H9 (cell line): ENCODE data around the gene UBLCP1. TPM values are rescaled to one million over a fixed set of nuclear protein-coding genes. Genes with fewer than 3 reads are reported as not detected.

Experiments
- DNase-seq: peaks from one replicate; pipeline ENCODE4 v3.0.0-alpha.2; 2017
- H2AFZ ChIP-seq: one replicate; pipeline ENCODE4 v1.6.1; 2013; ENCODE audit warnings: mild to moderate bottlenecking, low read length, control low read depth, moderate library complexity
- H2AK5ac ChIP-seq: 2 replicates; pipeline ENCODE4 v1.6.1; 2013; ENCODE audit warnings: low read length, control low read depth, mixed read lengths; ENCODE audit not compliant: insufficient read length
- H2BK120ac ChIP-seq: one replicate; pipeline ENCODE4 v1.6.1; 2013; ENCODE audit warnings: low read depth, mild to moderate bottlenecking, low read length, control low read depth, inconsistent platforms; ENCODE audit not compliant: poor library complexity, severe bottlenecking
- H2BK12ac ChIP-seq: 2 replicates; pipeline ENCODE4 v1.6.1; 2013; ENCODE audit warnings: low read length, control low read depth, mixed read lengths, low read depth; ENCODE audit not compliant: insufficient read length
- H2BK15ac ChIP-seq: 2 replicates; pipeline ENCODE4 v1.6.1; 2013; ENCODE audit warnings: low read depth, low read length, control low read depth
- H2BK20ac ChIP-seq: one replicate; pipeline ENCODE4 v1.6.1; 2013; ENCODE audit warnings: low read depth, mild to moderate bottlenecking, low read length, control low read depth, inconsistent platforms; ENCODE audit not compliant: poor library complexity, severe bottlenecking
- H2BK5ac ChIP-seq: 2 replicates; pipeline ENCODE4 v1.6.1; 2013; ENCODE audit warnings: low read length, control low read depth, mixed read lengths; ENCODE audit not compliant: insufficient read length
- H3K14ac ChIP-seq: 2 replicates; pipeline ENCODE4 v1.6.1; 2013; ENCODE audit warnings: low read length, control low read depth; ENCODE audit not compliant: insufficient read depth
- H3K18ac ChIP-seq: 2 replicates; pipeline ENCODE4 v1.6.1; 2013; ENCODE audit warnings: low read depth, mild to moderate bottlenecking, mixed read lengths, low read length, control low read depth; ENCODE audit not compliant: insufficient read length
- H3K23ac ChIP-seq: 2 replicates; pipeline ENCODE4 v1.6.1; 2013; ENCODE audit warnings: low read length, control low read depth, mixed read lengths, low read depth; ENCODE audit not compliant: insufficient read length
- H3K23me2 ChIP-seq: 2 replicates; pipeline ENCODE4 v1.6.1; 2013; ENCODE audit warnings: low read depth, mild to moderate bottlenecking, mixed read lengths, low read length, control low read depth; ENCODE audit not compliant: insufficient read length, poor library complexity, severe bottlenecking
- H3K27ac ChIP-seq: 2 replicates; pipeline ENCODE4 v1.5.1; 2013; ENCODE audit warnings: low read length, control low read depth, mixed read lengths, low read depth; ENCODE audit not compliant: insufficient read length
- H3K27me3 ChIP-seq: 2 replicates; pipeline ENCODE4 v1.6.1; 2013; ENCODE audit warnings: low read length, control low read depth, inconsistent platforms; ENCODE audit not compliant: insufficient read depth
- H3K4ac ChIP-seq: 2 replicates; pipeline ENCODE4 v1.6.1; 2013; ENCODE audit warnings: low read depth, mild to moderate bottlenecking, control low read depth, inconsistent platforms, low read length, moderate library complexity
- H3K4me1 ChIP-seq: 2 replicates; pipeline ENCODE4 v1.6.1; 2013; ENCODE audit warnings: low read length, control low read depth, inconsistent platforms; ENCODE audit not compliant: insufficient read depth
- H3K4me2 ChIP-seq: 2 replicates; pipeline ENCODE4 v1.6.1; 2013; ENCODE audit warnings: low read length, control low read depth, mixed read lengths; ENCODE audit not compliant: insufficient read length, insufficient read depth
- H3K56ac ChIP-seq: 2 replicates; pipeline ENCODE4 v1.6.1; 2013; ENCODE audit warnings: low read depth, mild to moderate bottlenecking, mixed read lengths, low read length, control low read depth; ENCODE audit not compliant: insufficient read length
- H3K79me1 ChIP-seq: 2 replicates; pipeline ENCODE4 v1.6.1; 2013; ENCODE audit warnings: low read depth, mild to moderate bottlenecking, moderate library complexity, low read length, control low read depth, inconsistent platforms; ENCODE audit not compliant: insufficient read depth, poor library complexity, severe bottlenecking
- H3K79me2 ChIP-seq: 2 replicates; pipeline ENCODE4 v1.6.1; 2013; ENCODE audit warnings: low read length, control low read depth, inconsistent platforms; ENCODE audit not compliant: insufficient read depth
- H3K9ac ChIP-seq: 2 replicates; pipeline ENCODE4 v1.6.1; 2013; ENCODE audit warnings: low read length, control low read depth, mixed read lengths; ENCODE audit not compliant: insufficient read length; ENCODE audit errors: extremely low read depth
- H3K9me3 ChIP-seq: one replicate; pipeline ENCODE4 v1.6.1; 2013; ENCODE audit warnings: low read depth, low read length, inconsistent platforms; ENCODE audit not compliant: control insufficient read depth
- H3T11ph ChIP-seq: one replicate; pipeline ENCODE4 v1.6.1; 2013; ENCODE audit warnings: mild to moderate bottlenecking, low read length, control low read depth, inconsistent platforms
- H4K20me1 ChIP-seq: one replicate; pipeline ENCODE4 v1.6.1; 2013; ENCODE audit not compliant: control insufficient read depth, insufficient read length, insufficient read depth
- H4K5ac ChIP-seq: 2 replicates; pipeline ENCODE4 v1.6.1; 2013; ENCODE audit warnings: low read depth, mild to moderate bottlenecking, mixed read lengths, low read length, control low read depth; ENCODE audit not compliant: insufficient read length
- H4K8ac ChIP-seq: replicated peaks from 2 replicates; pipeline ENCODE4 v1.6.1; 2013; ENCODE audit warnings: low read length, control low read depth, mixed read lengths, low read depth; ENCODE audit not compliant: insufficient read length
- H4K91ac ChIP-seq: 2 replicates; pipeline ENCODE4 v1.6.1; 2013; ENCODE audit warnings: low read depth, mild to moderate bottlenecking, moderate library complexity, mixed read lengths, low read length, control low read depth; ENCODE audit not compliant: insufficient read length
- H3K27ac Mint-ChIP-seq, 3 experiments: 2 replicates in 2 of 3; 3 replicates in 1 of 3; pipeline ENCODE4 v1.8.0; 2020 to 2021; ENCODE audit warnings: mixed read lengths in 3 of 3, mild to moderate bottlenecking in 1 of 3, moderate library complexity in 1 of 3
- H3K27me3 Mint-ChIP-seq: 2 replicates; pipeline ENCODE4 v1.8.0; 2021; ENCODE audit warnings: low read depth, mild to moderate bottlenecking, moderate library complexity, mixed read lengths
- H3K36me3 Mint-ChIP-seq, 3 experiments: 2 replicates in 2 of 3; 3 replicates in 1 of 3; pipeline ENCODE4 v1.8.0; 2020 to 2021; ENCODE audit warnings: low read depth in 3 of 3, mixed read lengths in 3 of 3; ENCODE audit not compliant: insufficient read depth in 1 of 3
- H3K4me1 Mint-ChIP-seq, 2 experiments: 2 replicates each; pipeline ENCODE4 v1.8.0; 2020; ENCODE audit warnings: mixed read lengths in 2 of 2
- H3K4me3 Mint-ChIP-seq, 2 experiments: 2 replicates in 1 of 2; 3 replicates in 1 of 2; pipeline ENCODE4 v1.8.0; 2020 to 2021; ENCODE audit warnings: mild to moderate bottlenecking in 2 of 2, mixed read lengths in 2 of 2, moderate library complexity in 1 of 2
- H3K9me3 Mint-ChIP-seq, 2 experiments: 2 replicates in 1 of 2; 3 replicates in 1 of 2; pipeline ENCODE4 v1.8.0; 2020; ENCODE audit warnings: mild to moderate bottlenecking in 2 of 2, mixed read lengths in 2 of 2, moderate library complexity in 1 of 2
- CTCF ChIP-seq: fragments of 200-600 bp; sonication (generic); conservative IDR thresholded peaks from 3 replicates; pipeline ENCODE4 v1.8.0; 2021; ENCODE audit warnings: antibody characterized with exemption, mild to moderate bottlenecking
- WGBS: extraction: QIAGEN DNeasy Blood & Tissue Kit; methylation state at CpG from one replicate; pipeline ENCODE4 v1.1.7; 2013; ENCODE audit warnings: missing lambda C conversion rate, low lambda C conversion rate, mixed read lengths; ENCODE audit not compliant: insufficient read length; ENCODE audit errors: extremely low coverage; 5-methylcytosine and 5-hydroxymethylcytosine counted together
- long read RNA-seq: library from polyadenylated mRNA; unstranded; transcript quantifications from one replicate; pipeline ENCODE4 v2.0.0, GENCODE V29; 2020
- total RNA-seq: library from RNA; stranded (reverse); gene quantifications from 2 replicates; pipeline ENCODE4 v1.2.1, GENCODE V29; 2021

UBLCP1 gene
- total RNA-seq, result 37.9 and 39.0 TPM in 2 replicates
- long read RNA-seq, transcript UBLCP1-201 (11 exons, 2,392 nt), result major isoform, 244 of 260 reads
- long read RNA-seq, partial matches to known transcripts, result 7 of 260 reads
- long read RNA-seq, other reads (novel, unspliced or antisense), result 9 of 260 reads

GRCh38 chr5:159262859-159263568 lies at the start of gene UBLCP1:
Gene UBLCP1 (plus strand): TSS chr5:159263290. CDS start chr5:159268916, 5,626 bp downstream.
- H2BK120ac ChIP-seq, result no peak within 1 kb of the TSS
- H2BK5ac ChIP-seq, result no peak within 1 kb of the TSS
- H2BK12ac ChIP-seq, result no peak within 1 kb of the TSS
- no peak within 1 kb of the TSS for H3K56ac ChIP-seq
- H3K23ac ChIP-seq, result no peak within 1 kb of the TSS
- peaks cover 3% of the 10 kb centered on the region for H3K79me1 ChIP-seq
- Mint-ChIP-seq H3K4me3 (peak within 1 kb of the TSS; percentile 88 to 97), H3K27me3 (peaks cover 34% of the 10 kb centered on the region), H3K4me1 (peaks cover 11 to 14% of the 10 kb centered on the region in 2 experiments), H3K27ac (peak within 1 kb of the TSS; percentile 98 to 100 (median 99)), H3K9me3 (peaks cover 6 to 10% of the 10 kb centered on the region in 2 experiments; a peak in 4 of 5 replicates), H3K36me3 (peaks cover 15 to 16% (median 15%) of the 10 kb centered on the region in 3 experiments)
- peak within 1 kb of the TSS; percentile 23 for H3K27ac ChIP-seq
- H3K9ac ChIP-seq, result peak within 1 kb of the TSS; percentile 77
- no peak within 1 kb of the TSS for H4K8ac ChIP-seq
- H4K5ac ChIP-seq, result peak within 1 kb of the TSS; percentile 26
- H2AK5ac ChIP-seq, result no peak within 1 kb of the TSS
- H3K18ac ChIP-seq, result peak within 1 kb of the TSS; percentile 94
- H4K91ac ChIP-seq, result no peak within 1 kb of the TSS
- H2BK15ac ChIP-seq, result no peak within 1 kb of the TSS
- peak within 1 kb of the TSS; percentile 84 for H3K14ac ChIP-seq
- no peaks in the 10 kb centered on the region for H4K20me1 ChIP-seq
- H3K4ac ChIP-seq, result no peak within 1 kb of the TSS
- H2BK20ac ChIP-seq, result no peak within 1 kb of the TSS
- H3K79me2 ChIP-seq, result peaks cover 3% of the 10 kb centered on the region; the same call in 1 of the 2 replicates
- H3K4me1 ChIP-seq, result no peaks in the 10 kb centered on the region
- H3K4me2 ChIP-seq, result peak within 1 kb of the TSS; percentile 89
- H3K23me2 ChIP-seq, result peaks cover 5% of the 10 kb centered on the region
- H3K9me3 ChIP-seq, result no peaks in the 10 kb centered on the region
- no CpG with 5 or more reads among the region's 54 CpGs for WGBS
- peak within 1 kb of the TSS; percentile 7 for H2AFZ ChIP-seq
- no peaks in the 10 kb centered on the region for H3K27me3 ChIP-seq
- DNase-seq, result peak; percentile 83
- no peak for TF ChIP-seq CTCF
- no peak within 1 kb of the TSS for H3T11ph ChIP-seq
